ENCODE measurements around the gene UIMC1.

GRCh38 chr5:176868731-176869130, 137.8 kb downstream of the UIMC1 start:
- TF ChIP-seq CTCF (IDR thresholded peaks at IDR 0.05) (no peak), EZH2 (IDR thresholded peaks at IDR 0.05; ENCODE audit: borderline replicate concordance, insufficient read depth, low read depth, low read length, poor library complexity, severe bottlenecking) (no peak)

All from B cell (primary cell).